NCI-H128 (cell line): ENCODE results near the gene KIR2DL1.
"Not testable (repeated sequence)": the region's sequence is repeated elsewhere in the genome, so short reads cannot be mapped to it uniquely, and the experiment has no call there.

ENCODE experiments used
- DNase-seq: peaks from one replicate; lab custom pipeline; 2025; ENCODE audit not compliant: unreplicated experiment; lab: John Stamatoyannopoulos, UW

The KIR2DL1 gene

DNA sequence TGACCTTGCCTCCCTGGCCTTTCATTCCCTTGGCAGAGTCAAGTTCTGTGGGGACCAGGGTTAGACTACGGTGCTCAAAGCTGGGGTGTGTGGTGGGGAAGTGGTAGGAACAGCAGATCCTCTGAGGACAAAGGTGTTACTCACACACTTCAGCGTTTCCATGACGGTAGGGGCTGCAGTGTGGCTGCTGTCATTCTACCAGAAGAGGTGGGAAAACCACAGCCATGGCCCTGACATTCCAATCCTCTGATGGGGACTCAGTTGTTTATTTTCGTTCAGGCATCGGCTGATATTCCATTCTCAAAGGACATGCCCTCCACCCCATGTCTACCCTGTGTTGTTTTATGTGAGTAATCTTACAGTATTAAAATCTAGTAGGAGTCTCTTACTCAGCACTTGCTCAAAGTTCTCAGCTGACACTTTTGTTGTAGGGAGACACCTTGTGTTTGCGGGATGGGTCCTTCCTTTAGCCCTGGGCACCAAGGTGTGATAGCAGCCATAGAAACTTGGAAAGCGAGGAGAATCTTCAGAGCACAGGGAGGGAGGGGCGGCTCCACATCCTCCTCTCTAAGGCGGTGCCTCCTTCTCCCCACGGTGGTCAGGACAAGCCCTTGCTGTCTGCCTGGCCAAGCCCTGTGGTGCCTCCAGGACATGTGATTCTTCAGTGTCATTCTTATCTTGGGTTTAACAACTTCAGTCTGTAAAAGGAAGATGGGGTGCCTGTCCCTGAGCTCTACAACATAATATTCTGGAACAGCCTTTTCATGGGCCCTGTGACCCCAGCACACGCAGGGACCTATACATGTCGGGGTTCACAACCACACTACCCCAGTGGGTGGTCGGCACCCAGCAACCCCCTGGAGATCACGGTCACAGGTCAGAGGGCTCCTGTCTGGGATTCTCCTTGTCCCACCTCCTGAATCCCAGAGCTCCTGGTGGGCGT is 1.7 kb downstream of the KIR2DL1 start:
- DNase-seq, result not testable (repeated sequence)

DNA sequence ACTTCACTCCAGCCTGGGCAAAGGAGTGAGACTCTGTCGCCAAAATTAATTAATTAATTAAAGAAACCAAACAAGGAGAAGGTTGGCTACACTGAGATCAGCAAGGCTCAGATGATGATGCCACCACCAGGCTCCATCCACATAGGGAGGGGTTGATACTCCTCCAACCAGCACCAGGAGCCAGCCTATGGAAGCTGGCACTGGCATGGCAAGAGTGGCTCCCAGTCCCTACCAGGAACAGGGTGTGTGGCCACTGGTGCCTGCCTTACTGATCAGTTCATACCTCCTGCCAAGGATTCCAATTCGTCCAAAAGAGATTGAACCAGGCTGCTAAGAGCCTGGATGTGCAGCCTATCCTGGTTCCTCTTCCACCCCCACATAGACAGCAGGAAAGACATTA is 3.1 kb downstream of the KIR2DL1 start:
- DNase-seq, result not testable (repeated sequence)

GRCh38 chr19:54775095-54775815 is 5.7 kb downstream of the KIR2DL1 start:
- DNase-seq, result not testable (repeated sequence)

- DNase-seq, result not testable (repeated sequence)
Observed at GRCh38 chr19:54775830-54776229, 6.2 kb downstream of the KIR2DL1 start.

DNA sequence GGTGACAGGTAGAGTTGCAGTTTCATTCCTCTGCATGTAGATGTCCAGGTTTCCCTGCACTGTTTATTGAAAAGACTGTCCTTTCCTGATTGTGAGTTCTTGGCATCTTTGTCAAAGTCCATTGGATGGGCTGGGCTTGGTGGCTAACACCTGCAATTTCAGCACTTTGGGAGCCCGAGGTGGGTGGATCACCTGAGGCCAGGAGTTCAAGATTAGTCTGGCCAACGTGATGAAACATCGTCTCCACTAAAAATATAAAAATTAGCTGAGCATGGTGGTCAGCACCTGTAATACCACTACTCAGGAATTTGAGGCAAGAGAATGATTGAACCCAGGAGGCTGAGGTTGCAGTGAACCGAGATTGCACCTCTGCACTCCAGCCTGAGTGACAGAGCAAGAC is 8.3 kb downstream of the KIR2DL1 start:
- DNase-seq, result not testable (repeated sequence)

- not testable (repeated sequence) for DNase-seq
Observed at GRCh38 chr19:54778896-54779295, 9.3 kb downstream of the KIR2DL1 start.

GRCh38 chr19:54782916-54783315 is 13.3 kb downstream of the KIR2DL1 start:
- not testable (repeated sequence) for DNase-seq

DNA sequence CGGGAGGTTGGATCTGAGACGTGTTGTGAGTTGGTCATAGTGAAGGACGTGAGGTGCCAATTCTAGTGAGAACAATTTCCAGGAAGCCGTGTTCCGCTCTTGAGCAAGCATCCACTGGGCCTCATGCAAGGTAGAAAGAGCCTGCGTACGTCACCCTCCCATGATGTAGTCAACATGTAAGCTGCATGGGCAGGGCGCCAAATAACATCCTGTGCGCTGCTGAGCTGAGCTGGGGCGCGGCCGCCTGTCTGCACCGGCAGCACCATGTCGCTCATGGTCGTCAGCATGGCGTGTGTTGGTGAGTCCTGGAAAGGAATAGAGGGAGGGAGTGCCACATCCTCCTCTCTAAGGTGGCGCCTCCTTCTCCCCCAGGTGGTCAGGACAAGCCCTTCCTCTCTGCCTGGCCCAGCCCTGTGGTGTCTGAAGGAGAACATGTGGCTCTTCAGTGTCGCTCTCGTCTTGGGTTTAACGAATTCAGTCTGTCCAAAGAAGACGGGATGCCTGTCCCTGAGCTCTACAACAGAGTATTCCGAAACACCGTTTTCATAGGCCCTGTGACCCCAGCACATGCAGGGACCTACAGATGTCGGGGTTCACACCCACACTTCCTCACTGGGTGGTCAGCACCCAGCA is 16.6 kb downstream of the KIR2DL1 start:
- not testable (repeated sequence) for DNase-seq

- not testable (repeated sequence) for DNase-seq
Observed at GRCh38 chr19:54788154-54788553, 18.6 kb downstream of the KIR2DL1 start.

DNA sequence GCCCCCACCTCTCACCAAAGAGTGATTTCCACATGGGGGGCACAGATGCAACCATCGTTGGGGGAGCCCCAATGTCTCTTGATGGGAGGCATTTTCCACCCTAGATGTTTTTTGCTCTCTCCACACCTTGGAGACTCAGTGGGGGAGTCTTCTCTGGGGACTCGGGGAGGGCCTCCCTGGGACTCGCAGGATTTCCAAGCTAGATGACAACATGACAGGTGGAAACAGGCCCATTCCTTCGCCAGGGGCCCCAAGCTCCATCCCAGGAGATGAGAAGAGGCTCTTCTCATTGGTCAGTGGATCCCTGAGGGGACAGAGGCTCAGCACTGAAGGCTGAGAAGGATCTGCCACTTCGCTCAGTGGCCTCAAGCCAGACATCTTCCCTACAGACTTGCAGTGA is 21.1 kb downstream of the KIR2DL1 start:
- DNase-seq, result no peak

- no peak for DNase-seq
Observed at GRCh38 chr19:54791476-54791875, 21.9 kb downstream of the KIR2DL1 start.

- DNase-seq, result no peak
Observed at GRCh38 chr19:54792814-54793213, 23.2 kb downstream of the KIR2DL1 start.

DNA sequence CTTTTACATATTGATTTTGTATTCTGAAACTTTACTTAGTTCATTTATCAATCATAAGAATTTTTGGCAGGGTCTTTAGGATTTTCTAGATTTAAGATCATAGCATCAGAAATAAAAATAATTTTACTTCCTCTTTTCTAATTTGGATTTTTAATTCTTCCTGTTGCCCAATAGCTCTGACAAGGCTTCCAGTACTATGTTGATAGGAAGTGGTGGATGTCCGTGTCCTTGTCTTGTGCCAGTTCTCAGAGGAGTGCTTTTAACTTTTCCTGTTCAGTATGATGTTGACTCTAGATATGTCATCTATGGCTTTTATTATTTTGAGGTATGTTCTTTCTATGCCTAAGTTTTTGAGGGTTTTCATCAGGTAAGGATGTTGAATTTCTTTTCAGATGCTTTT is 26.2 kb downstream of the KIR2DL1 start:
- DNase-seq, result no peak

DNA sequence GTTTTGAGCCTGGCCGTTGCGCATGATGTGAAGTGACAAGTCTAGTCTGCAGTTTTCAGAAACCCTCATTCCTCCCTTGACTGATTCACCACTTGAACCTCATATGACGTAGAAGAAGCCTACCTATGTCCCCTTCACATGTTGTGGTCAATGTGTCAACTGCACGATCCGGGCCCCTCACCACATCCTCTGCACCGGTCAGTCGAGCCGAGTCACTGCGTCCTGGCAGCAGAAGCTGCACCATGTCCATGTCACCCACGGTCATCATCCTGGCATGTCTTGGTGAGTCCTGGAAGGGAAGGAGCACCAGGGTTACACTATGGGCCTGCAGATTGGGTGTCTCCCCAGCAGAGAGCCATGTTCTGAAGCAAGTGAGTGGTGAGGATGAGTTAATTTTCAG is 33.8 kb downstream of the KIR2DL1 start, which contains the start of gene KIR2DL4:
KIR2DL4 (plus strand) TSS at position 201 of the 400 bp plus-strand sequence; CDS start at position 243, 42 bp downstream.
- DNase-seq, result no peak

DNA sequence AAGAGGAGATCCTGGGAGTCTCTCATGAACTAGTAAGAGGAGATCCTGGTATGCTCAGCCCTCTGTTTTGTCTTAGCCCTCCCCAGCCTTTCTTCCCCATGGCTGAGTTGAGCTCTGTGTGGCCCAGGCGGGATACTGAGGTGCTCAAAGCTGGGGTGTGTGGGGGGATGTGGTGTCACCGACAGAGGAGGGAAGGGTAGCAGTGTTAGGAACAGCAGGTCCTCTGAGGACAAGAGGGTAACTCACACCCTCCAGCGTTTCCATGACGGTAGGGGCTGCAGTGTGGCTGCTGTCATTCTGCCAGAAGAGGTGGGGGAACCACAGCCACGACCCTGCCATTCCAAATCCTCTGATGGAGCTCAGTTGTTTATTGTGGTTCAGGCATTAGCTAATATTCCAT is 34.5 kb downstream of the KIR2DL1 start:
- DNase-seq, result no peak

- no peak for DNase-seq
Observed at GRCh38 chr19:54804571-54804970, 35.0 kb downstream of the KIR2DL1 start.

DNA sequence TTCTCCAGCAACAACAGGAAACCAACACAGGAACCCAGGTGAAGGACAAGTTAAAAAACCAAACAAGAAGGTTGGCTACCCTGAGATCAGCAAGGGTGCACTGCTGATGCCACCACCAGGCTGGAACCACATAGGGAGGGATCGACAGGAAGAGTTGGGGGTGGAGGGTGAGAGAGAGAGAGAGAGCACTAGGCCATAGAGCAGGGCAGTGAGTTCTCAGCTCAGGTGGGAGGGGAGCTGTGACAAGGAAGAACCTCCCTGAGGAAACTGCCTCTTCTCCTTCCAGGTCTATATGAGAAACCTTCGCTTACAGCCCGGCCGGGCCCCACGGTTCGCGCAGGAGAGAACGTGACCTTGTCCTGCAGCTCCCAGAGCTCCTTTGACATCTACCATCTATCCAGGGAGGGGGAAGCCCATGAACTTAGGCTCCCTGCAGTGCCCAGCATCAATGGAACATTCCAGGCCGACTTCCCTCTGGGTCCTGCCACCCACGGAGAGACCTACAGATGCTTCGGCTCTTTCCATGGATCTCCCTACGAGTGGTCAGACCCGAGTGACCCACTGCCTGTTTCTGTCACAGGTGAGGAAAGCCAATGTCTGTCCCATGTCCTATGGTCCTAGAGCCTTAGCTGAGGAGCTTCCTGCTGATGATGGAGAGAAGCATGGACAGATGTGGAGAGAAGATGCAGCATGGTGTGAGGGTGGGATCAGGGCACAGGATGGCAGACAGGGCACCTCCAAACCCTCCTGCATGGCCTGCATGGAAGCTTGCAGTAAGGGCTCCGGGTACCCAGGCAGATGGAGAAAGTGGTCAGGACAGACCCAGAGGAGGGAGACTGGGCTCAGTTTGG is 36.3 kb downstream of the KIR2DL1 start:
- no peak for DNase-seq

- DNase-seq, result no peak
Observed at GRCh38 chr19:54806516-54806838, 36.9 kb downstream of the KIR2DL1 start.

DNA sequence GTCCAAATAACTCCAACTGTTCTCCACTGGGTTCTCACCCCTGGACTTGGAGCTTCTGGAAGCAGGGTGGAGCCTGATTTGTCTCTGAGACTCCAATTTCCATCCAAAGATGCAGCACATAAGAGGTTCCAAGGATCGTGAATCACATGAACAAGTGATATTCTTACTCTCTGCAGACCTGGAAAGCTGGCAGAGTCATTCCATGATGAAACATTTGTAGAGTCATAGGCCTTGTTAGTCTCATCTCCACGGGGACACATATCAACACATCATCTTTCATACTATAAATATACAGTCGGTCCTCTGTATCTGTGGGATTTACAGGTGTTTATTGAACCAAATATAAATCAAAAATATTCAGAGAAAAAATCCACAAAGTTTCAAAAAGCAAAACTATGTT is 45.0 kb downstream of the KIR2DL1 start:
- not testable (repeated sequence) for DNase-seq

DNA sequence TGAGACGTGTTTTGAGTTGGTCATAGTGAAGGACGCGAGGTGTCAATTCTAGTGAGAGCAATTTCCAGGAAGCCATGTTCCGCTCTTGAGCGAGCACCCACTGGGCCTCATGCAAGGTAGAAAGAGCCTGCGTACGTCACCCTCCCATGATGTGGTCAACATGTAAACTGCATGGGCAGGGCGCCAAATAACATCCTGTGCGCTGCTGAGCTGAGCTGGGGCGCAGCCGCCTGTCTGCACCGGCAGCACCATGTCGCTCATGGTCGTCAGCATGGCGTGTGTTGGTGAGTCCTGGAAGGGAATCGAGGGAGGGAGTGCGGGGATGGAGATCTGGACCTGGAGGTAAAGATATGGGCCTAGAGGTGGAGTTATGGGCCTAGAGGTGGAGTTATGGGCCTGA is 46.7 kb downstream of the KIR2DL1 start, which contains the start of gene KIR3DL1:
KIR3DL1 (plus strand) TSS at position 218 of the 400 bp plus-strand sequence.
- DNase-seq, result not testable (repeated sequence)
